Epithelial cell of proximal tubule (primary cell): Measurements from ENCODE around the gene EFCC1. TPM values are rescaled to one million over a fixed set of nuclear protein-coding genes. Genes with fewer than 3 reads are reported as not detected.
"Not testable (repeated sequence)": the region's sequence is repeated elsewhere in the genome, so short reads cannot be mapped to it uniquely, and the experiment has no call there.

ENCODE experiments used
- DNase-seq: peaks from one replicate; pipeline ENCODE4 v3.0.0-alpha.2; 2011; ENCODE audit warnings: low read depth
- H3K4me3 ChIP-seq: 2 replicates; pipeline ENCODE4 v1.5.1; 2011; ENCODE audit warnings: low read depth, mild to moderate bottlenecking, low read length
- total RNA-seq: library from RNA; depleted of rRNA; stranded (reverse); fragments of >200 nt; gene quantifications from 2 replicates; pipeline ENCODE4 v1.2.3, GENCODE V29; 2015
- TF ChIP-seq, protein P1 (sequence below): conservative IDR thresholded peaks from 2 replicates; pipeline ENCODE4 v1.5.1; 2012; ENCODE audit warnings: low read depth, mild to moderate bottlenecking, low read length

The EFCC1 gene
- total RNA-seq, 1 donor from 2014 or later: not detected

DNA sequence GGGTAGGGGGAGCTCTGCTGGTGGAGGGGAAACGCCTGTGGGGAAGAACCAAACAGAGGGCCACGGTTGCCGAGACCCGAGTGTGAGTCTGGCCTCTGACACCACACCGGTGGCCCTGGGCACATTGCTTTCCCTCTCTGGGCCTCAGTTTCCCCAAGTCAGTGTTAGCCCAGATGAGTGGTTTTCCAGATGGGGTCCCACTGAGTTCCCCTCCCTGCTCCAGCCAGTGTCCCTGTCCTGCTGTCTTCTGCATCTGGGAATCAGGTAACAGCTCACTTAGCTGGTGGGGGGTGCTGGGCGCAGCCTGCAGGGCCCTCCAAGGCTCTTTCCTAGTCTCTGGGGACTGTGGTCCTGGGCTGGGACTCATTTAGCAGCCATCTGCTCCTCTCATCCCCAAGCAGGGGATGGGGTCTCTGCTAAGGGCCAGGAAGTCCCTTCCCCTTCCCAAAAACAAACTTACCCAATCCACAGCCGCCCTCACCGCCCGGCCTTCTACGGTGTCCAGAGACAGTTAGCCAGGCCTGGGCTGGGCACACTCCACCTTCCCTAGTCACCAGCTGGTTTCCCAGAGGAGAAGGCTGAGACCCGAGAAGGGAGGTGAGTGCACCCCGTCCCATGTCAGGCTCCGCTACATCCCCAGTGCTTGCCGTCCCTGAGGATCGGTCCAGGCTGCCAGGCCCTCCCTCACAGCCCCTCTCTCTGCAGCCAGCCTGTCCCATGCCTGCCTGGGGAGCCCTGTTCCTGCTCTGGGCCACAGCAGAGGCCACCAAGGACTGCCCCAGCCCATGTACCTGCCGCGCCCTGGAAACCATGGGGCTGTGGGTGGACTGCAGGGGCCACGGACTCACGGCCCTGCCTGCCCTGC, 60.2 kb downstream of the EFCC1 start:
- no peak for DNase-seq
- H3K4me3 ChIP-seq: no peak overlapping the region
- TF ChIP-seq, protein P1, sequence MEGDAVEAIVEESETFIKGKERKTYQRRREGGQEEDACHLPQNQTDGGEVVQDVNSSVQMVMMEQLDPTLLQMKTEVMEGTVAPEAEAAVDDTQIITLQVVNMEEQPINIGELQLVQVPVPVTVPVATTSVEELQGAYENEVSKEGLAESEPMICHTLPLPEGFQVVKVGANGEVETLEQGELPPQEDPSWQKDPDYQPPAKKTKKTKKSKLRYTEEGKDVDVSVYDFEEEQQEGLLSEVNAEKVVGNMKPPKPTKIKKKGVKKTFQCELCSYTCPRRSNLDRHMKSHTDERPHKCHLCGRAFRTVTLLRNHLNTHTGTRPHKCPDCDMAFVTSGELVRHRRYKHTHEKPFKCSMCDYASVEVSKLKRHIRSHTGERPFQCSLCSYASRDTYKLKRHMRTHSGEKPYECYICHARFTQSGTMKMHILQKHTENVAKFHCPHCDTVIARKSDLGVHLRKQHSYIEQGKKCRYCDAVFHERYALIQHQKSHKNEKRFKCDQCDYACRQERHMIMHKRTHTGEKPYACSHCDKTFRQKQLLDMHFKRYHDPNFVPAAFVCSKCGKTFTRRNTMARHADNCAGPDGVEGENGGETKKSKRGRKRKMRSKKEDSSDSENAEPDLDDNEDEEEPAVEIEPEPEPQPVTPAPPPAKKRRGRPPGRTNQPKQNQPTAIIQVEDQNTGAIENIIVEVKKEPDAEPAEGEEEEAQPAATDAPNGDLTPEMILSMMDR: no peak

DNA sequence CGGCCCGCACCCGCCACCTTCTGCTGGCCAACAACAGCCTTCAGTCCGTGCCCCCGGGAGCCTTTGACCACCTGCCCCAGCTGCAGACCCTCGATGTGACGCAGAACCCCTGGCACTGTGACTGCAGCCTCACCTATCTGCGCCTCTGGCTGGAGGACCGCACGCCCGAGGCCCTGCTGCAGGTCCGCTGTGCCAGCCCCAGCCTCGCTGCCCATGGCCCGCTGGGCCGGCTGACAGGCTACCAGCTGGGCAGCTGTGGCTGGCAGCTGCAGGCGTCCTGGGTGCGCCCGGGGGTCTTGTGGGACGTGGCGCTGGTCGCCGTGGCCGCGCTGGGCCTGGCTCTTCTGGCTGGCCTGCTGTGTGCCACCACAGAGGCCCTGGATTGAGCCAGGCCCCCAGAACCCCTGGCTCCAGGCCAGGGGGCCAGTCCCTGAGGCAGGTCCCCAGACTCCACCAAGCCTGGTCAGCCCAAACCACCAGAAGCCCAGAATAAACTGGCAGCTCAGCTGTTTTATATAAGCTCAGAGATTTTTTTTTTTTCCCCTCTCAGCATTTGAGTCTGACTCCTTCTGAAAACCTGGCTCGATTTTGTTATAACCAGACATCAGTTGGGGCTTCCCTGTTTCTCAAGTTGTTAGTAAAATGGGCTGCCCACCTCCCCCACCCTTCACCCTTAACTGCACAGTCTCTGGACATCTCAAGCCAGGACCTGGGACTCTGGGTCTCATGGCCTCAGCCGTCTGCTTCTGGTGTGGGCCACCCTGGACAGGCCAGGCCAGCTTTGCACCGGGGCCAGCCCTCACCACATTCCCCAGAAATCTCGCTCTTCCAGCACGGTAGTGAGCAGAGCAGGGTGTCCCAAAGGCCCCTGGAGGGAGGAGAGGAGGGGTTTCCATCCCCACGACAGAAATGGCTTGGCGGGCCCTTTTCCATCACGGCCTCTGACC, 61.1 kb downstream of the EFCC1 start:
- no peak for DNase-seq
- no peak overlapping the region for H3K4me3 ChIP-seq
- TF ChIP-seq, protein P1: no peak

DNA sequence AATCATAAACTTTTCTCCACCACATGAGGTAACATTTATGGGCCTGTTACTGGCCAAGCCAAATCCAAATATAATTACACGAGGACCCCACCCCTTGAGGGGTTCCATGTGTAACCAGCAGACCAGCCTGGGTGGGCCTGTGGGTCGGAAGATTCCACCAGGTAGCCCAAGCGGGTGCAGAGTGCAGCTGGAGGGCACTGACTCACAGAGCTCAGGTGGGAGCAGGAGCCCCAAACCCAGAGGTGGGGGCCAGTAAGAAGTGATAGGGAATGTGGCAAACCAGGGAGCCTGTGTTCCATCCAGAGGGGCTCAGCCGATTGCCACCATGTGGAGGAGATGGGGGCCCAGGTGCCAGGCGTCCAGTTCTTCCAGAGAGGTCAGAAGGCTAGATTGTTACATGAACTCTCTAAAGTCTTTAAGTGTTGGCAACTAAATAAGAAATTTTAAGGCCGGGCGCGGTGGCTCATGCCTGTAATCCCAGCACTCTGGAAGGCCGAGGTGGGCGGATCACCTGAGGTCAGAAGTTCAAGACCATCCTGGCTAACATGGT, 62.1 kb downstream of the EFCC1 start:
- DNase-seq: no peak
- TF ChIP-seq, protein P1: no peak
- H3K4me3 ChIP-seq: no peak overlapping the region

DNA sequence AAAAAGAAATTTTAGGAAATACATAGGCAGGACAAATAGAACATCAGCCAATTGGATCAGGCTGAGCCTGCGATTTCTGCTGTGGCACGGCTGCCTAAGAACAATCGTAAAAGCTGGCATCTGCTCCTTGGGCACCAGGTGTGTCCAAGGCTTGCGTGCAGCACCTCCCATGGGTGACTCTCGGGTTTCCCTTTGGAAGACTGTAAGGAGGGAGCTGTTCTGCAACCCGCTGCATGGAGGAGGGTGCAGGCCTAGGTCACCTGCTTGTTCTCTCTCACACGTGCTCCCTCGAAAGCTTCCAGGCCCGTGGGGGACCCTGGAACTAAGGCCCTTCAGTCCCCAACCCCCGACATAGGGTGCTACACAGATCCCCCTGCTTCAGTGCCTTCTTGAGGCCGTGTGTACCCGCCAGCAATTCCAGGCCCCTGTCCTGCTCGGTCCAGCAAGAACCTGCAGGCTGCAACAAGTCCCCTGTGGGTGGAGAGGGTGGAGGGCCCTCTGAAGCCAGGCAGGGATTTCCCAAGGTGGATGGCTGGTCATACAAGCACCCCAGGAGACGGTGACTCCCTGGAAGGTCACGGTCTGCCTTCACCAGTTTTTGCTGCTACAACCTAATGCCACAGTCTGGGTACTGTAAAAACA, 62.9 kb downstream of the EFCC1 start:
- no peak for DNase-seq
- TF ChIP-seq, protein P1: no peak
- H3K4me3 ChIP-seq: no peak overlapping the region

DNA sequence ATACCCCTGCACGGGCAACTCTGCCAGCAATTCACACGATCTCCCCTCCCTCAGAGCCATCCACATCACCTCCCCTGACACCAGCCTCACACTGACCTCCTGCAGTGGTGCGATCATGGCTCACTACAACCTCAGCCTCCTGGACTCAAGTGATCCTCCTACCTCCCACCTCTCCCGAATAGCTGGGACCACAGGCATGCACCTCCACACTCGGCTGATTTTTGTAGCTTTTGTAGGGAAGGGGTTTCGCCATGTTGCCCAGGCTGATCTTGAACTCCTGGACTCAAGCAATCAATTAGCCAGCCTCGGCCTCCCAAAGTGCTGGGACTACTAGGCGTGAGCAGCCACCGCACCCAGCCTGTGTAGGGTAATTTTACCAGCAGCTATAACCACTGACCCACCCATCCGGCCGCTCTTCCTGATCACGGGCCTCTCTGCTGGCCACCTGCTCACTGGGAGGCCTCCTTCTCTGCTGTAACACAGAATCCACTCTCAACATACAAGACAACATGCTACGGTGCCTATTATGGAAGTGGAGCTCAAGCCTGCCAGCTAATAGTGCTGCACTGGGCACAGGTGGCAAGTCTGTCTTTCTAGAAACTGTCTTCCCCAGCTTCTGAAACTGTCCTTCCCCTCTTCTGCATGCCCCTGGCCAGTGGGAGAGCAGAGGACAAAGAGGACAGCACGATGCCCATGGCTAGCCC, 64.1 kb downstream of the EFCC1 start:
- TF ChIP-seq, protein P1: no peak
- no peak for DNase-seq
- no peak overlapping the region for H3K4me3 ChIP-seq

DNA sequence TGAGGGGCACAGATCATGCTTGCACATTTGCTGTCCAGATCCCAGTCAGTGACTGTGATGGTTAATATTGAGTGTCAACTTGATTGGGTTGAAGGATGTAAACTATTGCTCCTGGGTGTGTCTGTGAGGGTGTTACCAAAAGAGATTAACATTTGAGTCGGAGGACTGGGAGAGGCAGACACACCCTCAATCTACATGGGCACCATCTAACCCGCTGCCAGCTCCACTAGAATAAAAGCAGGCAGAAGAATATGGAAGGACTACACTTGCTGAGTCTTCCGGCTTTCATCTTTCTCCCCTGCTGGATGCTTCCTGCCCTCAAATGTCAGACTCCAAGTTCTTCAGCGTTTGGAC, 64.6 kb downstream of the EFCC1 start:
- TF ChIP-seq, protein P1: no peak
- no peak overlapping the region for H3K4me3 ChIP-seq

DNA sequence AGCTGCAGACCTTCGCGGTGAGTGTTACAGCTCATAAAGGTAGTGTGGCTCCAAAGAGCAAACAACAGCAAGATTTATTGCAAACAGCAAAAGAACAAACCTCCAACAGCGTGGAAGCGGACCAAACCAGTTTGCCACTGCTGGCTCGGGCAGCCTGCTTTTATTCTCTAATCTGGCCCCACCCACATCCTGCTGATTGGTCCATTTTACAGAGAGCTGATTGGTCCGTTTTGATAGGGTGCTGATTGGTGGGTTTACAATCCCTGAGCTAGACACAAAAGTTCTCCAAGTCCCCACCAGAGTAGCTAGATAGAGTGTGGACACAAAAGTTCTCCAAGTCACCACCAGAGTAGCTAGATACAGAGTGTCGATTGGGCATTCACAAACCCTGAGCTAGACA, 66.6 kb downstream of the EFCC1 start:
- not testable (repeated sequence) for H3K4me3 ChIP-seq, DNase-seq

More for the DNA sequence above, 64.6 kb downstream of the EFCC1 start:
- no peak for DNase-seq
